H9 (cell line): Measurements from ENCODE around the gene CXorf66. TPM values are rescaled to one million over a fixed set of nuclear protein-coding genes. Genes with fewer than 3 reads are reported as not detected.

Experiments
- DNase-seq: peaks from one replicate; pipeline ENCODE4 v3.0.0-alpha.2; 2017
- H2AFZ ChIP-seq: one replicate; pipeline ENCODE4 v1.6.1; 2013; ENCODE audit warnings: mild to moderate bottlenecking, low read length, control low read depth, moderate library complexity
- H2AK5ac ChIP-seq: 2 replicates; pipeline ENCODE4 v1.6.1; 2013; ENCODE audit warnings: low read length, control low read depth, mixed read lengths; ENCODE audit not compliant: insufficient read length
- H2BK120ac ChIP-seq: one replicate; pipeline ENCODE4 v1.6.1; 2013; ENCODE audit warnings: low read depth, mild to moderate bottlenecking, low read length, control low read depth, inconsistent platforms; ENCODE audit not compliant: poor library complexity, severe bottlenecking
- H2BK12ac ChIP-seq: 2 replicates; pipeline ENCODE4 v1.6.1; 2013; ENCODE audit warnings: low read length, control low read depth, mixed read lengths, low read depth; ENCODE audit not compliant: insufficient read length
- H2BK15ac ChIP-seq: 2 replicates; pipeline ENCODE4 v1.6.1; 2013; ENCODE audit warnings: low read depth, low read length, control low read depth
- H2BK20ac ChIP-seq: one replicate; pipeline ENCODE4 v1.6.1; 2013; ENCODE audit warnings: low read depth, mild to moderate bottlenecking, low read length, control low read depth, inconsistent platforms; ENCODE audit not compliant: poor library complexity, severe bottlenecking
- H2BK5ac ChIP-seq: 2 replicates; pipeline ENCODE4 v1.6.1; 2013; ENCODE audit warnings: low read length, control low read depth, mixed read lengths; ENCODE audit not compliant: insufficient read length
- H3K14ac ChIP-seq: 2 replicates; pipeline ENCODE4 v1.6.1; 2013; ENCODE audit warnings: low read length, control low read depth; ENCODE audit not compliant: insufficient read depth
- H3K18ac ChIP-seq: 2 replicates; pipeline ENCODE4 v1.6.1; 2013; ENCODE audit warnings: low read depth, mild to moderate bottlenecking, mixed read lengths, low read length, control low read depth; ENCODE audit not compliant: insufficient read length
- H3K23ac ChIP-seq: 2 replicates; pipeline ENCODE4 v1.6.1; 2013; ENCODE audit warnings: low read length, control low read depth, mixed read lengths, low read depth; ENCODE audit not compliant: insufficient read length
- H3K23me2 ChIP-seq: 2 replicates; pipeline ENCODE4 v1.6.1; 2013; ENCODE audit warnings: low read depth, mild to moderate bottlenecking, mixed read lengths, low read length, control low read depth; ENCODE audit not compliant: insufficient read length, poor library complexity, severe bottlenecking
- H3K27ac ChIP-seq: 2 replicates; pipeline ENCODE4 v1.5.1; 2013; ENCODE audit warnings: low read length, control low read depth, mixed read lengths, low read depth; ENCODE audit not compliant: insufficient read length
- H3K27me3 ChIP-seq: 2 replicates; pipeline ENCODE4 v1.6.1; 2013; ENCODE audit warnings: low read length, control low read depth, inconsistent platforms; ENCODE audit not compliant: insufficient read depth
- H3K4ac ChIP-seq: 2 replicates; pipeline ENCODE4 v1.6.1; 2013; ENCODE audit warnings: low read depth, mild to moderate bottlenecking, control low read depth, inconsistent platforms, low read length, moderate library complexity
- H3K4me1 ChIP-seq: 2 replicates; pipeline ENCODE4 v1.6.1; 2013; ENCODE audit warnings: low read length, control low read depth, inconsistent platforms; ENCODE audit not compliant: insufficient read depth
- H3K4me2 ChIP-seq: 2 replicates; pipeline ENCODE4 v1.6.1; 2013; ENCODE audit warnings: low read length, control low read depth, mixed read lengths; ENCODE audit not compliant: insufficient read length, insufficient read depth
- H3K56ac ChIP-seq: 2 replicates; pipeline ENCODE4 v1.6.1; 2013; ENCODE audit warnings: low read depth, mild to moderate bottlenecking, mixed read lengths, low read length, control low read depth; ENCODE audit not compliant: insufficient read length
- H3K79me1 ChIP-seq: 2 replicates; pipeline ENCODE4 v1.6.1; 2013; ENCODE audit warnings: low read depth, mild to moderate bottlenecking, moderate library complexity, low read length, control low read depth, inconsistent platforms; ENCODE audit not compliant: insufficient read depth, poor library complexity, severe bottlenecking
- H3K79me2 ChIP-seq: 2 replicates; pipeline ENCODE4 v1.6.1; 2013; ENCODE audit warnings: low read length, control low read depth, inconsistent platforms; ENCODE audit not compliant: insufficient read depth
- H3K9ac ChIP-seq: 2 replicates; pipeline ENCODE4 v1.6.1; 2013; ENCODE audit warnings: low read length, control low read depth, mixed read lengths; ENCODE audit not compliant: insufficient read length; ENCODE audit errors: extremely low read depth
- H3K9me3 ChIP-seq: one replicate; pipeline ENCODE4 v1.6.1; 2013; ENCODE audit warnings: low read depth, low read length, inconsistent platforms; ENCODE audit not compliant: control insufficient read depth
- H3T11ph ChIP-seq: one replicate; pipeline ENCODE4 v1.6.1; 2013; ENCODE audit warnings: mild to moderate bottlenecking, low read length, control low read depth, inconsistent platforms
- H4K20me1 ChIP-seq: one replicate; pipeline ENCODE4 v1.6.1; 2013; ENCODE audit not compliant: control insufficient read depth, insufficient read length, insufficient read depth
- H4K5ac ChIP-seq: 2 replicates; pipeline ENCODE4 v1.6.1; 2013; ENCODE audit warnings: low read depth, mild to moderate bottlenecking, mixed read lengths, low read length, control low read depth; ENCODE audit not compliant: insufficient read length
- H4K8ac ChIP-seq: replicated peaks from 2 replicates; pipeline ENCODE4 v1.6.1; 2013; ENCODE audit warnings: low read length, control low read depth, mixed read lengths, low read depth; ENCODE audit not compliant: insufficient read length
- H4K91ac ChIP-seq: 2 replicates; pipeline ENCODE4 v1.6.1; 2013; ENCODE audit warnings: low read depth, mild to moderate bottlenecking, moderate library complexity, mixed read lengths, low read length, control low read depth; ENCODE audit not compliant: insufficient read length
- H3K27ac Mint-ChIP-seq, 3 experiments: 2 replicates in 2 of 3; 3 replicates in 1 of 3; pipeline ENCODE4 v1.8.0; 2020 to 2021; ENCODE audit warnings: mixed read lengths in 3 of 3, mild to moderate bottlenecking in 1 of 3, moderate library complexity in 1 of 3
- H3K27me3 Mint-ChIP-seq: 2 replicates; pipeline ENCODE4 v1.8.0; 2021; ENCODE audit warnings: low read depth, mild to moderate bottlenecking, moderate library complexity, mixed read lengths
- H3K36me3 Mint-ChIP-seq, 3 experiments: 2 replicates in 2 of 3; 3 replicates in 1 of 3; pipeline ENCODE4 v1.8.0; 2020 to 2021; ENCODE audit warnings: low read depth in 3 of 3, mixed read lengths in 3 of 3; ENCODE audit not compliant: insufficient read depth in 1 of 3
- H3K4me1 Mint-ChIP-seq, 2 experiments: 2 replicates each; pipeline ENCODE4 v1.8.0; 2020; ENCODE audit warnings: mixed read lengths in 2 of 2
- H3K4me3 Mint-ChIP-seq, 2 experiments: 2 replicates in 1 of 2; 3 replicates in 1 of 2; pipeline ENCODE4 v1.8.0; 2020 to 2021; ENCODE audit warnings: mild to moderate bottlenecking in 2 of 2, mixed read lengths in 2 of 2, moderate library complexity in 1 of 2
- H3K9me3 Mint-ChIP-seq, 2 experiments: 2 replicates in 1 of 2; 3 replicates in 1 of 2; pipeline ENCODE4 v1.8.0; 2020; ENCODE audit warnings: mild to moderate bottlenecking in 2 of 2, mixed read lengths in 2 of 2, moderate library complexity in 1 of 2
- WGBS: extraction: QIAGEN DNeasy Blood & Tissue Kit; methylation state at CpG from one replicate; pipeline ENCODE4 v1.1.7; 2013; ENCODE audit warnings: missing lambda C conversion rate, low lambda C conversion rate, mixed read lengths; ENCODE audit not compliant: insufficient read length; ENCODE audit errors: extremely low coverage; 5-methylcytosine and 5-hydroxymethylcytosine counted together
- total RNA-seq: library from RNA; stranded (reverse); gene quantifications from 2 replicates; pipeline ENCODE4 v1.2.1, GENCODE V29; 2021
- TF ChIP-seq, protein P1 (sequence below): fragments of 200-600 bp; sonication (generic); conservative IDR thresholded peaks from 3 replicates; pipeline ENCODE4 v1.8.0; 2021; ENCODE audit warnings: antibody characterized with exemption, mild to moderate bottlenecking

Gene CXorf66
- total RNA-seq, 1 experiment from 2014 or later: not detected

- Histone ChIP-seq H3K27ac (no peak overlapping the region), H3K56ac (no peak overlapping the region), H3K23me2 (no peaks in the 10 kb centered on the region), H3K14ac (no peak overlapping the region), H3T11ph (no peak overlapping the region), H2BK5ac (no peak overlapping the region), H3K4ac (no peak overlapping the region), H4K8ac (no peak overlapping the region), H2BK15ac (no peak overlapping the region), H2BK12ac (no peak overlapping the region), H3K18ac (no peak overlapping the region), H4K91ac (no peak overlapping the region), H3K79me1 (no peaks in the 10 kb centered on the region), H3K23ac (no peak overlapping the region), H2BK120ac (no peak overlapping the region), H3K27me3 (no peaks in the 10 kb centered on the region), H3K9ac (no peak overlapping the region), H4K5ac (no peak overlapping the region), H3K79me2 (peaks cover 4% of the 10 kb centered on the region; the same call in 1 of the 2 replicates), H2AFZ (no peak overlapping the region), H2BK20ac (no peak overlapping the region), H4K20me1 (no peaks in the 10 kb centered on the region), H3K4me2 (no peak overlapping the region), H3K9me3 (no peaks in the 10 kb centered on the region), H3K4me1 (peaks cover 5% of the 10 kb centered on the region; the same call in 1 of the 2 replicates), H2AK5ac (no peak overlapping the region)
- TF ChIP-seq, protein P1, sequence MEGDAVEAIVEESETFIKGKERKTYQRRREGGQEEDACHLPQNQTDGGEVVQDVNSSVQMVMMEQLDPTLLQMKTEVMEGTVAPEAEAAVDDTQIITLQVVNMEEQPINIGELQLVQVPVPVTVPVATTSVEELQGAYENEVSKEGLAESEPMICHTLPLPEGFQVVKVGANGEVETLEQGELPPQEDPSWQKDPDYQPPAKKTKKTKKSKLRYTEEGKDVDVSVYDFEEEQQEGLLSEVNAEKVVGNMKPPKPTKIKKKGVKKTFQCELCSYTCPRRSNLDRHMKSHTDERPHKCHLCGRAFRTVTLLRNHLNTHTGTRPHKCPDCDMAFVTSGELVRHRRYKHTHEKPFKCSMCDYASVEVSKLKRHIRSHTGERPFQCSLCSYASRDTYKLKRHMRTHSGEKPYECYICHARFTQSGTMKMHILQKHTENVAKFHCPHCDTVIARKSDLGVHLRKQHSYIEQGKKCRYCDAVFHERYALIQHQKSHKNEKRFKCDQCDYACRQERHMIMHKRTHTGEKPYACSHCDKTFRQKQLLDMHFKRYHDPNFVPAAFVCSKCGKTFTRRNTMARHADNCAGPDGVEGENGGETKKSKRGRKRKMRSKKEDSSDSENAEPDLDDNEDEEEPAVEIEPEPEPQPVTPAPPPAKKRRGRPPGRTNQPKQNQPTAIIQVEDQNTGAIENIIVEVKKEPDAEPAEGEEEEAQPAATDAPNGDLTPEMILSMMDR: no peak
- H3K27ac Mint-ChIP-seq: no peak overlapping the region
- H3K4me3 Mint-ChIP-seq: no peak overlapping the region
- no peaks in the 10 kb centered on the region for H3K27me3 Mint-ChIP-seq
- no CpG with 5 or more reads among the region's 3 CpGs for WGBS
- H3K36me3 Mint-ChIP-seq: no peaks in the 10 kb centered on the region; a peak in 2 of 7 replicates
- peaks cover 0 to 45% of the 10 kb centered on the region in 2 experiments; a peak in 2 of 5 replicates for H3K9me3 Mint-ChIP-seq
- peaks cover 4 to 18% of the 10 kb centered on the region in 2 experiments for H3K4me1 Mint-ChIP-seq
- DNase-seq: no peak
Measured at GRCh38 chrX:139907078-139907477, 58.2 kb downstream of the CXorf66 start.
